HepG2 (cell line): ENCODE data around the gene ARL15. TPM values are rescaled to one million over a fixed set of nuclear protein-coding genes. Genes with fewer than 3 reads are reported as not detected.

Source experiments
- ELF4 ChIP-seq: sonication (generic); formaldehyde crosslinking; IDR thresholded peaks from 2 replicates; pipeline ENCODE4 v1.5.0; 2020; ENCODE audit warnings: missing genetic modification reagents, mild to moderate bottlenecking, moderate library complexity, borderline replicate concordance
- ESRRA ChIP-seq: sonication (generic); formaldehyde crosslinking; IDR thresholded peaks from 2 replicates; pipeline ENCODE4 v1.5.1; 2020; ENCODE audit warnings: mild to moderate bottlenecking, low read depth, missing genetic modification reagents
- GLI4 ChIP-seq: sonication (generic); formaldehyde crosslinking; IDR thresholded peaks from 2 replicates; pipeline ENCODE4 v1.5.1; 2020; ENCODE audit warnings: missing genetic modification reagents, mild to moderate bottlenecking, moderate library complexity, borderline replicate concordance
- HNF4A ChIP-seq: sonication (generic); formaldehyde crosslinking; IDR thresholded peaks from 2 replicates; pipeline ENCODE4 v1.4.0; 2020; ENCODE audit warnings: missing genetic modification reagents
- MIER2 ChIP-seq: IDR thresholded peaks from 2 replicates; pipeline ENCODE4 v1.6.1; 2016; ENCODE audit warnings: missing biosample characterization, missing genetic modification reagents
- MIXL1 ChIP-seq: IDR thresholded peaks from 2 replicates; pipeline ENCODE4 v1.6.1; 2016
- PREB ChIP-seq: sonication (generic); formaldehyde crosslinking; IDR thresholded peaks from 2 replicates; pipeline ENCODE4 v1.4.0; 2020; ENCODE audit warnings: missing genetic modification reagents
- RARG ChIP-seq: sonication (generic); formaldehyde crosslinking; IDR thresholded peaks from 2 replicates; pipeline ENCODE4 v1.4.0; 2020; ENCODE audit warnings: low read depth, mild to moderate bottlenecking, missing genetic modification reagents
- TCF7L2 ChIP-seq: IDR thresholded peaks from 2 replicates; pipeline ENCODE4 v1.6.1; 2011; ENCODE audit warnings: mild to moderate bottlenecking, low read depth, low read length, moderate library complexity
- ZMYM2 ChIP-seq: sonication (generic); formaldehyde crosslinking; IDR thresholded peaks from 2 replicates; pipeline ENCODE4 v1.8.0; 2022; ENCODE audit warnings: mild to moderate bottlenecking, missing genetic modification reagents
- ZMYM3 ChIP-seq: sonication (generic); formaldehyde crosslinking; IDR thresholded peaks from 2 replicates; pipeline ENCODE4 v1.5.1; 2020; ENCODE audit warnings: mild to moderate bottlenecking, missing genetic modification reagents
- ZNF264 ChIP-seq: sonication (generic); formaldehyde crosslinking; IDR thresholded peaks from 2 replicates; pipeline ENCODE4 v1.4.0; 2020; ENCODE audit warnings: missing genetic modification reagents
- ZNF296 ChIP-seq: sonication (generic); formaldehyde crosslinking; conservative IDR thresholded peaks from 2 replicates; pipeline ENCODE4 v1.5.0; 2020; ENCODE audit warnings: mild to moderate bottlenecking, missing genetic modification reagents
- ZNF577 ChIP-seq: sonication (generic); formaldehyde crosslinking; IDR thresholded peaks from 2 replicates; pipeline ENCODE4 v1.4.0; 2020; ENCODE audit warnings: mild to moderate bottlenecking, low read depth, missing genetic modification reagents, borderline replicate concordance
- ZNF709 ChIP-seq: sonication (generic); formaldehyde crosslinking; IDR thresholded peaks from 2 replicates; pipeline ENCODE4 v1.5.0; 2020; ENCODE audit warnings: mild to moderate bottlenecking, missing genetic modification reagents
- ZNF720 ChIP-seq: sonication (generic); formaldehyde crosslinking; IDR thresholded peaks from 2 replicates; pipeline ENCODE4 v1.4.0; 2020; ENCODE audit warnings: missing genetic modification reagents
- ZNF740 ChIP-seq: sonication (generic); formaldehyde crosslinking; IDR thresholded peaks from 2 replicates; pipeline ENCODE4 v1.4.0; 2020; ENCODE audit warnings: missing genetic modification reagents
- ZNF83 ChIP-seq: sonication (generic); formaldehyde crosslinking; IDR thresholded peaks from 2 replicates; pipeline ENCODE4 v1.4.0; 2020; ENCODE audit warnings: missing genetic modification reagents, mild to moderate bottlenecking, borderline replicate concordance
- ZSCAN9 ChIP-seq: IDR thresholded peaks from 2 replicates; pipeline ENCODE4 v1.6.1; 2016; ENCODE audit warnings: borderline replicate concordance
- polyA plus RNA-seq, 8 experiments: library from polyadenylated mRNA; depleted of rRNA in 3 of 8; stranded (reverse) in 7 of 8; unstranded in 1 of 8; fragments of >200 nt; fragmentation: Illumina TruSeq in 4 of 8; extraction: Trizol in 4 of 8; gene quantifications; 2 replicates each; pipeline versions ENCODE4 v1.2.1 to v1.2.3, GENCODE V29; 2011 to 2016; ENCODE audit warnings: low read depth in 4 of 8, missing spikeins in 1 of 8, mixed read lengths in 1 of 8; ENCODE audit not compliant: insufficient read depth in 1 of 8
- total RNA-seq, 5 experiments: library from RNA; depleted of rRNA; stranded (reverse); fragments of >200 nt; fragmentation: Illumina TruSeq; extraction: Trizol; gene quantifications; 2 replicates each; pipeline ENCODE4 v1.2.3, GENCODE V29; 2016; ENCODE audit warnings: low read depth in 1 of 5
- TF ChIP-seq, protein P1 (sequence below): sonication (generic); formaldehyde crosslinking; IDR thresholded peaks from 2 replicates; pipeline ENCODE4 v1.8.0; 2022; ENCODE audit warnings: mild to moderate bottlenecking, missing genetic modification reagents; ENCODE audit not compliant: insufficient replicate concordance
- TF ChIP-seq, protein P2 (sequence below): sonication (generic); formaldehyde crosslinking; IDR thresholded peaks from 2 replicates; pipeline ENCODE4 v1.4.0; 2020; ENCODE audit warnings: missing genetic modification reagents

Gene ARL15
- total and polyA plus RNA-seq, 2 of the 13 experiments (the other 11 are each of a cell fraction or from before 2014, with no cell fraction given), result 2.5 to 7.7 TPM

- TF ChIP-seq ESRRA (CRISPR knock-in tag), result no peak
- no peak for TF ChIP-seq ZNF83
- TF ChIP-seq MIXL1 (CRISPR knock-in tag), result peak; percentile 60; the same call in 1 of the 2 replicates
- TF ChIP-seq ZNF740 (CRISPR knock-in tag), result no peak
- no peak for TF ChIP-seq ZNF577 (CRISPR knock-in tag)
- no peak for TF ChIP-seq ZNF709 (CRISPR knock-in tag)
- TF ChIP-seq, protein P1, sequence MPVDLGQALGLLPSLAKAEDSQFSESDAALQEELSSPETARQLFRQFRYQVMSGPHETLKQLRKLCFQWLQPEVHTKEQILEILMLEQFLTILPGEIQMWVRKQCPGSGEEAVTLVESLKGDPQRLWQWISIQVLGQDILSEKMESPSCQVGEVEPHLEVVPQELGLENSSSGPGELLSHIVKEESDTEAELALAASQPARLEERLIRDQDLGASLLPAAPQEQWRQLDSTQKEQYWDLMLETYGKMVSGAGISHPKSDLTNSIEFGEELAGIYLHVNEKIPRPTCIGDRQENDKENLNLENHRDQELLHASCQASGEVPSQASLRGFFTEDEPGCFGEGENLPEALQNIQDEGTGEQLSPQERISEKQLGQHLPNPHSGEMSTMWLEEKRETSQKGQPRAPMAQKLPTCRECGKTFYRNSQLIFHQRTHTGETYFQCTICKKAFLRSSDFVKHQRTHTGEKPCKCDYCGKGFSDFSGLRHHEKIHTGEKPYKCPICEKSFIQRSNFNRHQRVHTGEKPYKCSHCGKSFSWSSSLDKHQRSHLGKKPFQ (CRISPR knock-in tag), result no peak
- TF ChIP-seq ZMYM2 (CRISPR knock-in tag), result no peak
- peak; percentile 68 for TF ChIP-seq HNF4A (CRISPR knock-in tag)
- no peak for TF ChIP-seq MIER2 (CRISPR knock-in tag)
- TF ChIP-seq RARG (CRISPR knock-in tag), result no peak
- no peak for TF ChIP-seq TCF7L2
- no peak for TF ChIP-seq ZNF296 (CRISPR knock-in tag)
- no peak for TF ChIP-seq ZSCAN9 (CRISPR knock-in tag)
- TF ChIP-seq GLI4 (CRISPR knock-in tag), result no peak
- TF ChIP-seq ELF4 (CRISPR knock-in tag), result peak; percentile 48; the same call in 1 of the 2 replicates
- no peak for TF ChIP-seq ZNF720 (CRISPR knock-in tag)
- TF ChIP-seq, protein P2, sequence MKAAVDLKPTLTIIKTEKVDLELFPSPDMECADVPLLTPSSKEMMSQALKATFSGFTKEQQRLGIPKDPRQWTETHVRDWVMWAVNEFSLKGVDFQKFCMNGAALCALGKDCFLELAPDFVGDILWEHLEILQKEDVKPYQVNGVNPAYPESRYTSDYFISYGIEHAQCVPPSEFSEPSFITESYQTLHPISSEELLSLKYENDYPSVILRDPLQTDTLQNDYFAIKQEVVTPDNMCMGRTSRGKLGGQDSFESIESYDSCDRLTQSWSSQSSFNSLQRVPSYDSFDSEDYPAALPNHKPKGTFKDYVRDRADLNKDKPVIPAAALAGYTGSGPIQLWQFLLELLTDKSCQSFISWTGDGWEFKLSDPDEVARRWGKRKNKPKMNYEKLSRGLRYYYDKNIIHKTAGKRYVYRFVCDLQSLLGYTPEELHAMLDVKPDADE (CRISPR knock-in tag), result no peak
- no peak for TF ChIP-seq ZNF264 (CRISPR knock-in tag)
- no peak for TF ChIP-seq PREB
- peak; percentile 35; the same call in 1 of the 2 replicates for TF ChIP-seq ZMYM3
These were observed 302.3 kb downstream of the ARL15 start (continued) for GRCh38 chr5:54007827-54008777.
